AG04450 (cell line): Measurements from ENCODE around the gene RAB9A. TPM values are rescaled to one million over a fixed set of nuclear protein-coding genes. Genes with fewer than 3 reads are reported as not detected.

Experiments
- CTCF ChIA-PET: fragments of 300-600, 350-600 bp; formaldehyde crosslinking; extraction: SDS; loops from one replicate; lab custom pipeline; 2022; ENCODE audit warnings: antibody characterized with exemption, inconsistent platforms; lab: Charles Lee
- POLR2A ChIA-PET: fragments of 350-600 bp; formaldehyde crosslinking; extraction: SDS; loops from one replicate; lab custom pipeline; 2021; ENCODE audit warnings: antibody characterized with exemption, inconsistent platforms; lab: Yijun Ruan, JAX
- DNase-seq: peaks from one replicate; pipeline ENCODE4 v3.0.0-alpha.2; 2011; ENCODE audit warnings: low read depth, low spot score
- H3K27ac ChIP-seq: one replicate; pipeline ENCODE4 v1.5.1; 2012; ENCODE audit warnings: low read depth, low read length, control low read depth
- H3K27me3 ChIP-seq: one replicate; pipeline ENCODE4 v1.6.0; 2012; ENCODE audit warnings: low read length; ENCODE audit not compliant: control insufficient read depth, insufficient read depth
- H3K4me3 ChIP-seq: 2 replicates; pipeline ENCODE4 v1.5.1; 2011; ENCODE audit warnings: mild to moderate bottlenecking, low read depth, low read length, control low read depth
- H3K9me3 ChIP-seq: 2 replicates; pipeline ENCODE4 v1.5.1; 2012; ENCODE audit warnings: low read length; ENCODE audit not compliant: control insufficient read depth, insufficient read depth
- CTCF ChIP-seq: IDR thresholded peaks from 2 replicates; pipeline ENCODE4 v1.5.1; 2011; ENCODE audit warnings: low read depth, low read length, control low read depth, inconsistent platforms
- polyA plus RNA-seq: library from polyadenylated mRNA; depleted of rRNA; stranded (reverse); fragments of >200 nt; gene quantifications from 2 replicates; pipeline ENCODE4 v1.2.3, GENCODE V29; 2011

The RAB9A gene
- polyA plus RNA-seq, 1 experiment, result 41.7 TPM

DNA sequence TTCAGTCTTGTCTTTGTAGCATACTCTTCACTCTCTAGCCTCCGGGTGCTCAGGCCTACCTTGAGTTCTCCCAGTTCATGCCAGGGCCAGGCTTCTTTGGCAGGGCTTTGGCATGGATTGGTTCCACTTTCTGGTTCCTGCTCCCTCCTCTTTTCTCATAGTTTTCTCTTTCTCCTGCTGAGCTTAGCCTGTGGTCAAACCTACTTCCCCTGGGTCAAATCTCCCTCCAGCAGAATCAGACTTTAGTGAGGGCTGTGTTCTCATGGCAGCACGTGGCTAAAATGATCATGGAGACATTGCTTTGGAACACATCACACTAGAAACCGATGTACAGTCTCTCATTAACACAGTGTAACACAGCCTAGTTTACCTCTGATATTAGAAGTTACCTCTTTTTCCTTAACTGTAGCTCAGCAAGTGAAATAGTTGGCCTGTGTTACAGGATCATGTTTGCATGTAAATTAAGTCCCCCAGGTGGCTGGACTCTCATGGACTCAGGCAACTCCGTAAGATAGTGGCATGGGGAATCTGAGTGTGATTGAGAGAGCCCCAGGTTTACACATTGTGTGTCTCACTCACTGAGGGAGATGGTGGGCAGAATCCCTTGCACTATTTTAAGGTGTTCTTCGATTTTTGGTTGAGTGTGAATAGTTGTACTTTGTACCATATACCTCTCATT lies 13.3 kb downstream of the RAB9A start:
- DNase-seq, result no peak
- no peaks in the 10 kb centered on the region for H3K27me3 ChIP-seq
- no peak overlapping the region for H3K4me3 ChIP-seq
- no peak overlapping the region for H3K27ac ChIP-seq
- no peaks in the 10 kb centered on the region for H3K9me3 ChIP-seq
- CTCF ChIA-PET, result no interaction called here
- no peak for TF ChIP-seq CTCF
- POLR2A ChIA-PET, result no interaction called here

DNA sequence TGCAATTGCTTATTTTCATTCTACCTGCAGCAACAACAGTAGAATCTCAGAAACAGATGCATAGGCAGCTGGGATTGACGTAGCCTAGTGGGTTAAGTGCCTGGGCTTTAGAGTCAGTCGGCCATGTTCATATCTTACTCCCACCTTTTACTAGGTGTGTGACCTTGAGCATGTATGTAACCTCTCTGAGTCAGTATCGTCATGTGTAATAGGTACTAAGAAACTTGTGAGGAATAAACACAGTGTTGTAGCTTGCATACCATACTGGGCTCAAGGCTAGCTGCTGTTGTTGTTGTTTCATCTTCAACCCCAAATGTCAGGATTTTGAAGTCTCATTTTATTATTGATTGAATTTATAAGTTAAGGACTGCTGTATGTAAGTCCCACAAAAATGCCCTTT lies 14.2 kb downstream of the RAB9A start:
- DNase-seq, result no peak
- TF ChIP-seq CTCF, result no peak
- H3K9me3 ChIP-seq, result no peaks in the 10 kb centered on the region
- no peaks in the 10 kb centered on the region for H3K27me3 ChIP-seq
- H3K4me3 ChIP-seq, result no peak overlapping the region
- ChIA-PET CTCF (no interaction called here), POLR2A (no interaction called here)
- H3K27ac ChIP-seq, result no peak overlapping the region

GRCh38 chrX:13703589-13703988 lies 14.7 kb downstream of the RAB9A start:
- H3K27me3 ChIP-seq, result no peaks in the 10 kb centered on the region
- no peaks in the 10 kb centered on the region for H3K9me3 ChIP-seq
- no peak overlapping the region for H3K27ac ChIP-seq
- no peak for TF ChIP-seq CTCF
- ChIA-PET POLR2A (no interaction called here), CTCF (no interaction called here)
- DNase-seq, result no peak
- H3K4me3 ChIP-seq, result no peak overlapping the region

DNA sequence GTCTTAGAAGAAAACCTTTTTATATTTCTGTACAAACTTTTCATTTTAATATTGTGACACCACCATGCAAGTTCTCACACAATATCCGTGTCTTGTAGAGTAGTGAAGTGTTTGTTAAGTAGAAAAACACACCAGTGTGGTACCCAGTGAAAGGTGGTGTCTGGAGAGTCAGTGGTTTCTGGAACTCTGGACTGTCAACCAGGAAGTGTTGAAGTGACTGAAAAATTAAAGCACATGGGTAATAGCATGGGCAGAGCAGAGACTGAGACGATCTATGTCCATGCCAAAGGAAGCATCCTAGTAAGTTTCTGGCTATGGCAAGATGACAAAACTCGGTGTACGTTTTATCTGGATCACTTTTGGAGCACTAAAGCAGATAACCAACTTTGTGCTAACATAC lies 22.2 kb downstream of the RAB9A start:
- no peak overlapping the region for H3K4me3 ChIP-seq
- H3K27ac ChIP-seq, result no peak overlapping the region
- TF ChIP-seq CTCF, result no peak
- ChIA-PET CTCF (interaction anchor here (1.4 kb wide), 1 partner anchor 204 kb away, joined by 6 read pairs; no protein-coding TSS in a partner anchor), POLR2A (interaction anchor here (1.0 kb wide), 1 partner anchor 11 kb away, joined by 3 read pairs; no protein-coding TSS in a partner anchor)
- H3K9me3 ChIP-seq, result no peaks in the 10 kb centered on the region
- DNase-seq, result no peak
- no peaks in the 10 kb centered on the region for H3K27me3 ChIP-seq

DNA sequence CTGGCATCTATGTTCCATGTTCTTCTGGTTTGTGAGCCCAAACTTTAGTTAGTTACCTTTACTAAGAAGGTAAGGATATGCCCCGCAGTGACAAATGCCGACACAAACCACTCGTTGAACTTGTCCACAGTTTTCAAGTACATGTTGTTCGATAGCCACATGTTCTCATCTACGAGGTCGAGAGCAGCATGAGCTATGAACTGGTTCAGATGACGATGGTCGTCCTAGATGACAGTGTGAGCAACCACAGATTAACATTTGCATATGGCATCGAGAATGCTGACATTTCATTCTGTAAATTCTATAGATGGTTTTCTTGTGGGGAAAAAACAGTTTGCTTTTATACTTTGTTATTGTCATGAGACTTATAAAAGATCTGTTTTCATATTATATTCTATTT lies 27.5 kb downstream of the RAB9A start:
- no peak for DNase-seq
- no peaks in the 10 kb centered on the region for H3K27me3 ChIP-seq
- TF ChIP-seq CTCF, result no peak
- H3K9me3 ChIP-seq, result no peaks in the 10 kb centered on the region
- ChIA-PET CTCF (no interaction called here), POLR2A (no interaction called here)
- H3K4me3 ChIP-seq, result no peak overlapping the region
- no peak overlapping the region for H3K27ac ChIP-seq
